ENCODE results near the gene RDH12. TPM values are rescaled to one million over a fixed set of nuclear protein-coding genes. Genes with fewer than 3 reads are reported as not detected.
"Not testable (repeated sequence)": the region's sequence is repeated elsewhere in the genome, so short reads cannot be mapped to it uniquely, and the experiment has no call there.

Gene RDH12
- polyA plus RNA-seq (2013): 0.07 TPM

- POLR2A ChIA-PET; H3K36me3 ChIP-seq (ENCODE audit: control insufficient read depth in 4 of 4, insufficient read depth in 4 of 4, low read length in 3 of 4); H3K4me1 ChIP-seq (ENCODE audit: control extremely low read depth in 1 of 4, control insufficient read depth in 4 of 4, insufficient read depth in 4 of 4, low read length in 3 of 4); DNase-seq; H3K9me3 ChIP-seq (ENCODE audit: control extremely low read depth in 1 of 5, control insufficient read depth in 4 of 5, insufficient read depth in 2 of 5, low read depth in 1 of 5, low read length in 4 of 5); H3K27ac ChIP-seq (ENCODE audit: insufficient read depth in 1 of 2, low read depth in 1 of 2, low read length in 2 of 2, poor library complexity in 1 of 2, severe bottlenecking in 2 of 2); H3K4me3 ChIP-seq (ENCODE audit: control insufficient read depth in 1 of 7, extremely low read depth in 1 of 7, insufficient read depth in 4 of 7, low read depth in 2 of 7, low read length in 6 of 7); H3K27me3 ChIP-seq (replicated peaks in 2 of 5; ENCODE audit: control insufficient read depth in 4 of 5, insufficient read depth in 5 of 5, low read length in 4 of 5): not testable (repeated sequence)
- 91% methylated on average over 4 of the region's 8 CpGs for WGBS (ENCODE audit: insufficient coverage)
- CTCF ChIA-PET: interaction anchor here (1.1 to 11.8 kb wide), 6 partner anchors 28 to 117 kb away, joined by 3 to 221 read pairs (median 12); partner anchors contain the start of gene ARG2
Measured at GRCh38 chr14:67701492-67701891, at the start of gene RDH12. TSS of gene RDH12 (plus strand) at chr14:67701886. CDS start at chr14:67722643, 20,757 bp downstream.

- no peak overlapping the region for H3K4me3 ChIP-seq (ENCODE audit: control insufficient read depth in 1 of 7, extremely low read depth in 1 of 7, insufficient read depth in 4 of 7, low read depth in 2 of 7, low read length in 6 of 7)
- CTCF ChIA-PET: interaction anchor here (0.8 to 3.4 kb wide), 11 partner anchors 8 to 126 kb away, joined by 3 to 14 read pairs (median 5); no protein-coding TSS in a partner anchor
- no peaks in the 10 kb centered on the region for H3K4me1 ChIP-seq (ENCODE audit: control extremely low read depth in 1 of 4, control insufficient read depth in 4 of 4, insufficient read depth in 4 of 4, low read length in 3 of 4)
- no peak for DNase-seq
- H3K9me3 ChIP-seq (ENCODE audit: control extremely low read depth in 1 of 5, control insufficient read depth in 4 of 5, insufficient read depth in 2 of 5, low read depth in 1 of 5, low read length in 4 of 5): no peaks in the 10 kb centered on the region
- H3K27me3 ChIP-seq (replicated peaks in 2 of 5; ENCODE audit: control insufficient read depth in 4 of 5, insufficient read depth in 5 of 5, low read length in 4 of 5): no peaks in the 10 kb centered on the region
- no CpG with 5 or more reads among the region's 1 CpG for WGBS (ENCODE audit: insufficient coverage)
- H3K36me3 ChIP-seq (ENCODE audit: control insufficient read depth in 4 of 4, insufficient read depth in 4 of 4, low read length in 3 of 4): peaks cover 39 to 92% (median 64%) of the 10 kb centered on the region in 4 experiments
- POLR2A ChIA-PET: no interaction called here
- H3K27ac ChIP-seq (ENCODE audit: insufficient read depth in 1 of 2, low read depth in 1 of 2, low read length in 2 of 2, poor library complexity in 1 of 2, severe bottlenecking in 2 of 2): no peak overlapping the region
Measured at GRCh38 chr14:67652189-67652588, 49.5 kb upstream of the RDH12 start.

DNA sequence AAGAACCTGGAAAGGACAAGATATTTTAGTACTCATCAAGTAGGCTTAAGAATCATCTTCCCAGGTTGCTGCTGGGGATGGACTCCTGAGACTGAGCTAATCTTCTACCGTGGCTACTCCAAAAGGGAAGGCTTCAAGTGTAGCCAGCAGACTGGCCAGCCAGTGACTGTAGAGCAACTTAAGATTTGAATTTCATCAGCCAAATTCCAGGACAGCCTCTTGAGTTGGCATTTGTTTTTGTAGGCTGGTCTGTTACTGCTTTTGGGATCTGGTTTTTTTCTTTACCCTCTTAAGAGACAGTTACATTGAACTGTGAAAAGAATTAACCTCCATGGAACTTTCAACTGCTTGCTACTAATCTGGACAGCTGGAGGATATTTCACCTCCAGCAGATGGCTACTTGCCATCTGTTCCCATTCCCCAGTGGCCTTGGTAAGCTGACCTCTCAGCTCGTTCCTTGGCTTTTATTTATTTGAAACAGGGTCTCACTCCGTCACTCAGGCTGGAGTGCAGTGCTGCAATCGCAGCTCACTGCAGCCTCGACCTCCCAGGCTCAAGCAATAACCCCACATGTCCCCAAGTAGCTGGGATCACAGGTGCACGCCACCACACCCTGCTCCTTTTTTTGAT lies 47.9 kb upstream of the RDH12 start:
- WGBS (ENCODE audit: insufficient coverage): over 99% methylated on average over 6 of the region's 6 CpGs
- no peak overlapping the region for H3K27ac ChIP-seq (ENCODE audit: insufficient read depth in 1 of 2, low read depth in 1 of 2, low read length in 2 of 2, poor library complexity in 1 of 2, severe bottlenecking in 2 of 2)
- ChIA-PET POLR2A (no interaction called here), CTCF (interaction anchor here (1.3 to 4.0 kb wide), 5 partner anchors 9 to 127 kb away, joined by 3 to 14 read pairs (median 7); no protein-coding TSS in a partner anchor)
- DNase-seq: no peak
- peaks cover 38 to 85% (median 65%) of the 10 kb centered on the region in 4 experiments for H3K36me3 ChIP-seq (ENCODE audit: control insufficient read depth in 4 of 4, insufficient read depth in 4 of 4, low read length in 3 of 4)
- H3K4me3 ChIP-seq (ENCODE audit: control insufficient read depth in 1 of 7, extremely low read depth in 1 of 7, insufficient read depth in 4 of 7, low read depth in 2 of 7, low read length in 6 of 7): no peak overlapping the region
- no peaks in the 10 kb centered on the region for H3K9me3 ChIP-seq (ENCODE audit: control extremely low read depth in 1 of 5, control insufficient read depth in 4 of 5, insufficient read depth in 2 of 5, low read depth in 1 of 5, low read length in 4 of 5)
- H3K4me1 ChIP-seq (ENCODE audit: control extremely low read depth in 1 of 4, control insufficient read depth in 4 of 4, insufficient read depth in 4 of 4, low read length in 3 of 4): no peaks in the 10 kb centered on the region
- no peaks in the 10 kb centered on the region for H3K27me3 ChIP-seq (replicated peaks in 2 of 5; ENCODE audit: control insufficient read depth in 4 of 5, insufficient read depth in 5 of 5, low read length in 4 of 5)

DNA sequence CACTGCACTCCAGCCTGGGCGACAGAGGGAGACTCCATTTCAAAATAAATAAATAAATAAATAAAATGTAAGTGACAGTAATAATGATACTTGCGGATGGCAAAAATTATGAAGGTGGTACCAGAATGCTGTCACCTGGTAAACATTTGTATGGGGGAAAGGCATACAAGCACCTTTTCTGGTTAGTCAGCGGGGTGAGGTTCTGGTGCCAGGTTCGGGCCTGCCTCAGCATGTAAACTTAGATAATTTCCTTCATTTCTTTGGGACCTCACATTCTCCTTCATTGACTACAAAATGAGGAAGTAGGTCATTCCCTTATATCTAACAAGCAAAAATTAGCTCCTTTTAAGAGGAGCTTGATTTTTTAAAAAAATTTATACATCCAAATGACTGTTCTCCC lies 38.1 kb upstream of the RDH12 start:
- H3K36me3 ChIP-seq (ENCODE audit: control insufficient read depth in 4 of 4, insufficient read depth in 4 of 4, low read length in 3 of 4): peaks cover 4 to 16% (median 12%) of the 10 kb centered on the region in 4 experiments
- no peak overlapping the region for H3K4me3 ChIP-seq (ENCODE audit: control insufficient read depth in 1 of 7, extremely low read depth in 1 of 7, insufficient read depth in 4 of 7, low read depth in 2 of 7, low read length in 6 of 7)
- peak overlapping the region in 1 of 2 experiments; percentile 15 for H3K27ac ChIP-seq (ENCODE audit: insufficient read depth in 1 of 2, low read depth in 1 of 2, low read length in 2 of 2, poor library complexity in 1 of 2, severe bottlenecking in 2 of 2)
- WGBS (ENCODE audit: insufficient coverage): no CpG with 5 or more reads among the region's 4 CpGs
- ChIA-PET POLR2A (no interaction called here), CTCF (interaction anchor here (0.7 to 16.3 kb wide), 14 partner anchors 9 to 86 kb away, joined by 3 to 192 read pairs (median 4); partner anchors contain the start of genes PIGH and VTI1B)
- H3K9me3 ChIP-seq (ENCODE audit: control extremely low read depth in 1 of 5, control insufficient read depth in 4 of 5, insufficient read depth in 2 of 5, low read depth in 1 of 5, low read length in 4 of 5): no peaks in the 10 kb centered on the region
- peak in 1 of 3 donors; percentile 21 for DNase-seq
- no peaks in the 10 kb centered on the region for H3K27me3 ChIP-seq (replicated peaks in 2 of 5; ENCODE audit: control insufficient read depth in 4 of 5, insufficient read depth in 5 of 5, low read length in 4 of 5)
- peaks cover 7 to 24% (median 11%) of the 10 kb centered on the region in 4 experiments for H3K4me1 ChIP-seq (ENCODE audit: control extremely low read depth in 1 of 4, control insufficient read depth in 4 of 4, insufficient read depth in 4 of 4, low read length in 3 of 4)

DNA sequence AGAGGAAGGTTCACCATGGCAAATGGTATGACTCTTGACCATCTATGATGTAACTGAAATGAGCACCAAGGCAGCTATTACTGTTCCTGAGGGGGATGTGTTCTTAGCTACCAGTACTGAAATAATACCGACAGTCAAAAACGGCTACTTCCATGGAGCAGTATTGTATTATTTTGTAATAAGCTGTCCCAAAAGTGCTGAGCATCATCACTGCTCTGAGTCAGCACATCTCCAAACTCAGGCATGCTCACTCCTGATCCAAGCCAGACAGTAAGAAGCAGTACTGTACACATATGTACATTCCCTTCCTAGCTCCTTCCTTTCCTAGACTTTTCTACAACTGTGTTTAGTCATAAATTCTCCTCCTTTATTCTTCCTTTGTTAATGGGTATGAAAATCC lies 35.8 kb upstream of the RDH12 start:
- Histone ChIP-seq H3K27ac (ENCODE audit: insufficient read depth in 1 of 2, low read depth in 1 of 2, low read length in 2 of 2, poor library complexity in 1 of 2, severe bottlenecking in 2 of 2) (peak overlapping the region in 1 of 2 experiments; percentile 41), H3K4me1 (ENCODE audit: control extremely low read depth in 1 of 4, control insufficient read depth in 4 of 4, insufficient read depth in 4 of 4, low read length in 3 of 4) (peaks cover 7 to 24% (median 11%) of the 10 kb centered on the region in 4 experiments), H3K27me3 (replicated peaks in 2 of 5; ENCODE audit: control insufficient read depth in 4 of 5, insufficient read depth in 5 of 5, low read length in 4 of 5) (no peaks in the 10 kb centered on the region), H3K4me3 (ENCODE audit: control insufficient read depth in 1 of 7, extremely low read depth in 1 of 7, insufficient read depth in 4 of 7, low read depth in 2 of 7, low read length in 6 of 7) (no peak overlapping the region), H3K9me3 (ENCODE audit: control extremely low read depth in 1 of 5, control insufficient read depth in 4 of 5, insufficient read depth in 2 of 5, low read depth in 1 of 5, low read length in 4 of 5) (no peaks in the 10 kb centered on the region), H3K36me3 (ENCODE audit: control insufficient read depth in 4 of 4, insufficient read depth in 4 of 4, low read length in 3 of 4) (peaks cover 2 to 6% (median 3%) of the 10 kb centered on the region in 4 experiments)
- POLR2A ChIA-PET: no interaction called here
- WGBS (ENCODE audit: insufficient coverage): 100% methylated on average over 2 of the region's 2 CpGs
- CTCF ChIA-PET: interaction anchor here (0.8 to 16.3 kb wide), 16 partner anchors 10 to 240 kb away, joined by 3 to 192 read pairs (median 6); partner anchors contain the start of genes PIGH and RDH11
- no peak for DNase-seq

GRCh38 chr14:67666750-67667449 lies 34.8 kb upstream of the RDH12 start:
- ChIA-PET CTCF (interaction anchor here (0.8 to 16.3 kb wide), 25 partner anchors 8 to 81 kb away, joined by 3 to 192 read pairs (median 5); partner anchors contain the start of genes ARG2, PIGH and RDH12), POLR2A (interaction anchor here (1.0 kb wide), 1 partner anchor 82 kb away, joined by 4 read pairs; no protein-coding TSS in a partner anchor)
- Histone ChIP-seq H3K9me3 (ENCODE audit: control extremely low read depth in 1 of 5, control insufficient read depth in 4 of 5, insufficient read depth in 2 of 5, low read depth in 1 of 5, low read length in 4 of 5) (no peaks in the 10 kb centered on the region), H3K27ac (ENCODE audit: insufficient read depth in 1 of 2, low read depth in 1 of 2, low read length in 2 of 2, poor library complexity in 1 of 2, severe bottlenecking in 2 of 2) (peak overlapping the region; percentile 35 to 41), H3K27me3 (replicated peaks in 2 of 5; ENCODE audit: control insufficient read depth in 4 of 5, insufficient read depth in 5 of 5, low read length in 4 of 5) (no peaks in the 10 kb centered on the region), H3K36me3 (ENCODE audit: control insufficient read depth in 4 of 4, insufficient read depth in 4 of 4, low read length in 3 of 4) (peaks cover 0 to 4% (median 3%) of the 10 kb centered on the region in 4 experiments), H3K4me3 (ENCODE audit: control insufficient read depth in 1 of 7, extremely low read depth in 1 of 7, insufficient read depth in 4 of 7, low read depth in 2 of 7, low read length in 6 of 7) (peak overlapping the region in 1 of 7 experiments; percentile 28), H3K4me1 (ENCODE audit: control extremely low read depth in 1 of 4, control insufficient read depth in 4 of 4, insufficient read depth in 4 of 4, low read length in 3 of 4) (peaks cover 7 to 19% (median 11%) of the 10 kb centered on the region in 4 experiments)
- peak; percentile 77 to 88 (median 82) for DNase-seq
- WGBS (ENCODE audit: insufficient coverage): no CpG with 5 or more reads among the region's 1 CpG
